Measurements from ENCODE around the gene FOLR3. TPM values are rescaled to one million over a fixed set of nuclear protein-coding genes. Genes with fewer than 3 reads are reported as not detected.
"Not testable (repeated sequence)": the region's sequence is repeated elsewhere in the genome, so short reads cannot be mapped to it uniquely, and the experiment has no call there.

The FOLR3 gene
- total RNA-seq, 1 donor from 2014 or later, result 0.59 TPM

DNA sequence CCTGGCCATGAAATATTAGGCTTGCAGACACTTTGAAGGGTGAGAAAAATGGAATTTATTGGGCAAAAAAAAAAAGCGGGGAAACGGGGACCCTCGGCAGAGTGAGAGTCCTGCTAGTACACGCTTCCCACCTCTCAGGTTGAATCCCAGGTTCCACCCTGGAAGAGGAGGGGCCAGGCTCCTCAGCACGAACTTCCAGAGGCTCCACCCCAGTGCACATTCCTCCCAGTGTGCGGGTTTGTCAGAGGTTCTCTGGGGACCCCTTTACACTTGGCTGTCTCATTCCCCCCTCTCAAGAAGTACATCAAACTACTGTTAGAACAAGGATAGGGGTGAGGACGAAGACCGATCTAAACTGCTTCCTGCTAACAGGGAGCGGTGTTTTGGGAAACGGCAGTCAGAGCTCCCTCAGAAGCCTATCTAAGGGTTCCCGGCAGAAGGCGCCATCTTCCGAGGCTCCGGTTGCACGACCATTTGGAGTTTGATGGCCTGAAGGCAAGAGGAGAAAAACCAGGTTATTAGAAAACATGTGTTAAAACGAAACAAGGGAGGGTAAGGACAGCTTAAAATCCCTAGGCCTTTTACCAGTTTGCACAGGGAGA is 27.5 kb downstream of the FOLR3 start:
- no peak for DNase-seq

GRCh38 chr11:72164187-72164586 is 28.7 kb downstream of the FOLR3 start:
- not testable (repeated sequence) for DNase-seq

- DNase-seq, result not testable (repeated sequence)
These were observed 33.6 kb downstream of the FOLR3 start for GRCh38 chr11:72169046-72169555.

DNA sequence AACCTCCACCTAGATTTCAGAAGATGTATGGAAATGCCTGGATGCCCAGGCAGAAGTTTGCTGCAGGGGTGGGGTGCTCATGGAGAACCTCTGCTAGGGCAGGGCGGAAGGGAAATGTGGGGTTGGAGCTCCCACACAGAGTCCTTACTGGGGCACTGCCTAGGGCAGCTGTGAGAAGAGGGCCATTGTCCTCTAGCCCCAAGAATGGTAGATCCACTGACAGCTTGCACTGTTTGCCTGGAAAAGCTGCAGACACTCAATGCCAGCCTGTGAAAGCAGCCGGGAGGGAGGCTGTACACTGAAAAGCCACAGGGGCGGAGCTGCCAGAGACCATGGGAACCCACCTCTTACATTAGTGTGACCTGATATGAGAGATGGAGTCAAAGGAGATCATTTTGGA is 34.2 kb downstream of the FOLR3 start:
- DNase-seq, result not testable (repeated sequence)

DNA sequence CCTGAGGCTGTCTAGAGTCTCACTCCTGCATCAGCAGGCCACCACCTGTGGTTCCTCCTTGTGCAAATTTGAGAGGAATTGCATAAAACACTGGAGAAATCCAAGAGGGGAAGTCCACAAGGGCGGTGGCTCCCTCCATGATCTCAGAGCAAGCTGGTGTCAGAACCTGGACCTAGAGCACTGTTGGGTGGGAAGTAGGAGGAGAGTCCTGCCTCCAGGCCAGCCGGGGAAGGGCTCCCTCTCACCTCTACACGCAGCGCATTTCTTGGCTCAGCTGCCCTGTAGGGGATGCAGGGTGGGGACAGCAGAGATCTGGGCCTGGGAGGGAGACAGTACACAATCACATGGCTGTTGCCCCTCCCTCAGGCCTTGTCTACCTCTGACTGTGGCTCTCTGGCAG is 36.5 kb downstream of the FOLR3 start:
- not testable (repeated sequence) for DNase-seq

DNA sequence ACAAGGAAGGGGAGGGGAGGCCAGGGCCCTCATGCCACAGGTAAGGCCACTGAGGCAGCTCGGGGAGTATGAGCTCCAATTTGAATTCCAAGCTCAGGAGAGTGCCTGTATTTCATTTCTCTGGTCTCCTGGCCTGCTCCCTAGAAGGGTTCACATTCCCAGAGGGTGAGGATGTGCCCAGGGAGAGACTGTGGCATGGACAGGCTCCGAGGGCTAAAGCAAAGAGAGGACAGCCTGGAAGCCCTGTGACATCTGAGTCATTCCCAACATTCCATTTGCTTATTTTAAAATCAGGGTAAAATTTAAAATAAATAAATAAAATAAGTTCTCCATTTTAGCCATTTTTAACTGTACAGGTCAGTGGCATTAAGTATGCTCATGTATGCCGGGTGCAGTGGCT is 37.8 kb downstream of the FOLR3 start:
- DNase-seq, result no peak

DNA sequence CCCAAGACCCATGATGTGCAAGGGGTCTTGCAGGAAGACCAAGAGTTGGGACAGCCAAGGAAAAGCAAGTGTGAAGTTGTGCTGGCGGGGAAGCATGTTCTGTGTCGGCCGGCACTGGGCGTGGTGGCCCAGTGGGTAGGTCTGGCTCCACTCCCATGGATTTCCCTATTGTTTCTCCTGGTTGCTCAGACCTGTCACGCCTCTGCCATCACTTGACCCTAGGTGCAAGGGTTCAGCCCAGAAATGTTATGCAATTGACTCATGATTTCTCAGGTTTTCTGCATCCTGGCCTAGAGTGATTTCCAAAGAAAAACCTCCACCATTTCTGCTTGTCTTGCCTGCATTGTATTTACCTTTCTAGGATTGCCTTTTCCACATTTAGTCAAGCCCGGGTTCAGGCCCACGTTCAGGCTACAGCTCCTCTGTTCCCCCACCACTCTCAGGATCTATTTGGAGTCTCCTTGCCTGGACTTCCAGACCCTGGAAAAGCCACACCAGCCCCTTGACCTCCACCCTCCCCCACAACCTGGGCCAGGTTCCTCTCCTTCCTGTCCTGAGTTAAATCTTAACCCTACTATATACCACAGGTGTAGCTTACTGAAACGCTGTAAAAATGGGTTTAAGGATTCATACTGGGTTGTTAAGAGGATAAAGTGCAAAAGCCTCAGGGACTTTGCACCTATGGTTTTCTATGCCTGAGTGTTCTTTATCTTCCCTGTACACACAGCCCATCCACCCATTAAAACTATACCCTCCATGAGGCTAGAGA is 39.0 kb downstream of the FOLR3 start:
- DNase-seq, result no peak

GRCh38 chr11:72177656-72178055 is 42.1 kb downstream of the FOLR3 start:
- DNase-seq, result no peak

GRCh38 chr11:72179049-72179803 is 43.7 kb downstream of the FOLR3 start:
- DNase-seq, result no peak

GRCh38 chr11:72179804-72180396 is 44.4 kb downstream of the FOLR3 start:
- no peak for DNase-seq

- DNase-seq, result not testable (repeated sequence)
These were observed 45.5 kb downstream of the FOLR3 start for GRCh38 chr11:72180892-72181552.

DNA sequence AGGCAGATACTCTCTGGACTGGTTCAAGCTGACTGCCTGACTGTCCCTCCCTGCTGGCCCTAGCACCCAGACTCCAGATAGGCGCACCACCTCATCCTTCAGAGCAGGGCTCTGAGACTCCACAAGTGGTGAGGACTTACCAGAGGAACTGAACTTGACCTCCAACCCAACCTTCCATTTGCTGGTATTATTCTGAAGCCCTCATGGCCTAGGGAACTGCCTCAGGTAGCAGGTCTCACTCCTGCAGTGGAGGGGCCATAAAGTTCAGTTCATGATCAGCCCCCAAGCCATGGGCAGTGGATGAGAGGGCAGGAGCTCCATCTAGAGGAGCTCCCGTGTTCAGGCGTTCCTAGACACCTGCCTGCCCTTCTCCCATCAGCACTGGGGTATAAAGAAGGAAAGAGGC is 46.0 kb downstream of the FOLR3 start:
- DNase-seq, result not testable (repeated sequence)

DNA sequence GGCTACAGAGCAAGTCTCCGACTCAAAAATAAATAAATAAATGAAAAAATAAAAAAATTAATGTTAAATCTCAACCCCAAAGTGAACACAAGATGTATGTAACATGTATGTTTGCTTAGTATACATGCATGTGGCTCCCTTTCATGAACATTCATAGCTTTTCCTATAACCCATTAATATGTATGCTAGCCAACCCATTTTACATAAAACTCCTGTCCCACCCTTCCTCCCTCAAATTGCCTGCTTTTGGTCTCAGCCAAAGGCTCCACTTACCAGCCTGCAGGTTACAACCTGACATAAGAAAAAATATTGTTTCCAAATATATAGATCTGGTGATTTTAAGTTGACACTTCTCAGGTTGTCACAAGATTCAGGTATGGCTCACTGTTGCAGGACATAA is 52.7 kb downstream of the FOLR3 start:
- no peak for DNase-seq

Other genes starting within 250 kb of the FOLR3 start
- gene XNDC1N, start 207.1 kb upstream of the FOLR3 start, total RNA-seq, result 14.1 TPM
- 23.7 TPM for gene RNF121, start 206.7 kb upstream of the FOLR3 start, total RNA-seq
- 3.7 TPM for gene IL18BP, start 136.8 kb upstream of the FOLR3 start, total RNA-seq
- gene NUMA1, start 55.2 kb upstream of the FOLR3 start, total RNA-seq, result 191 TPM
- 2.4 TPM for gene LRRC51, start 54.9 kb upstream of the FOLR3 start, total RNA-seq
- gene LAMTOR1, start 32.4 kb upstream of the FOLR3 start, total RNA-seq, result 34.1 TPM
- gene TOMT, start 29.8 kb upstream of the FOLR3 start, total RNA-seq, result not detected
- gene ANAPC15, start 23.0 kb upstream of the FOLR3 start, total RNA-seq, result 9.7 TPM
- 0.69 TPM for gene FOLR1, start 56.4 kb downstream of the FOLR3 start, total RNA-seq
- 25.7 TPM for gene FOLR2, start 81.1 kb downstream of the FOLR3 start, total RNA-seq
- gene INPPL1, start 89.0 kb downstream of the FOLR3 start, total RNA-seq, result 37.7 TPM
- not detected for gene PHOX2A, start 108.5 kb downstream of the FOLR3 start, total RNA-seq